GM10266 (cell line): Measurements from ENCODE around the gene PGS1.
"Not testable (repeated sequence)": the region's sequence is repeated elsewhere in the genome, so short reads cannot be mapped to it uniquely, and the experiment has no call there.

Experiments
- DNase-seq: peaks from one replicate; pipeline ENCODE4 v3.0.0; 2012; ENCODE audit errors: extremely low spot score
- CTCF ChIP-seq: IDR thresholded peaks from 2 replicates; pipeline ENCODE4 v1.5.1; 2012; ENCODE audit warnings: mild to moderate bottlenecking, low read depth; ENCODE audit not compliant: control insufficient read depth, insufficient read depth; ENCODE audit errors: missing control alignments

Gene PGS1

GRCh38 chr17:78378225-78379130, at the start of gene PGS1:
Gene PGS1, plus strand, starts transcription at chr17:78378649. Its CDS starts 17 bp downstream, at chr17:78378666.
- no peak for TF ChIP-seq CTCF
- peak; percentile 84 for DNase-seq

GRCh38 chr17:78329263-78330059, 49.0 kb upstream of the PGS1 start:
- no peak for TF ChIP-seq CTCF
- DNase-seq: no peak

- no peak for DNase-seq
- no peak for TF ChIP-seq CTCF
Observed at GRCh38 chr17:78330570-78331224, 47.8 kb upstream of the PGS1 start.

GRCh38 chr17:78331355-78331754, 47.1 kb upstream of the PGS1 start:
- not testable (repeated sequence) for DNase-seq

GRCh38 chr17:78332991-78333390, 45.5 kb upstream of the PGS1 start:
- DNase-seq: no peak
- TF ChIP-seq CTCF: no peak

- TF ChIP-seq CTCF: no peak
- DNase-seq: no peak
Observed at GRCh38 chr17:78335209-78335608, 43.2 kb upstream of the PGS1 start.

GRCh38 chr17:78337244-78338109, 41.0 kb upstream of the PGS1 start:
- TF ChIP-seq CTCF: no peak
- peak; percentile 78 for DNase-seq
